Fibroblast of lung (primary cell): ENCODE data around the gene PTER. TPM values are rescaled to one million over a fixed set of nuclear protein-coding genes. Genes with fewer than 3 reads are reported as not detected.

Source experiments
- DNase-seq, 2 donors: peaks; one replicate each; pipeline versions ENCODE4 v3.0.0 to v3.0.0-alpha.2; 2010; ENCODE audit warnings: low read depth in 2 of 2
- H2AFZ ChIP-seq: 2 replicates; pipeline ENCODE4 v1.5.1; 2012; ENCODE audit warnings: low read length, control low read depth, inconsistent platforms
- H3K27ac ChIP-seq: 2 replicates; pipeline ENCODE4 v1.5.1; 2011; ENCODE audit warnings: low read length, control low read depth; ENCODE audit not compliant: insufficient read depth
- H3K27me3 ChIP-seq: 2 replicates; pipeline ENCODE4 v1.5.1; 2011; ENCODE audit warnings: mild to moderate bottlenecking, low read length; ENCODE audit not compliant: control insufficient read depth, insufficient read depth
- H3K36me3 ChIP-seq: 2 replicates; pipeline ENCODE4 v1.5.1; 2011; ENCODE audit warnings: low read length; ENCODE audit not compliant: control insufficient read depth, insufficient read depth
- H3K4me1 ChIP-seq: 2 replicates; pipeline ENCODE4 v1.5.1; 2011; ENCODE audit warnings: low read length; ENCODE audit not compliant: control insufficient read depth, insufficient read depth; ENCODE audit errors: extremely low read depth
- H3K4me2 ChIP-seq: 2 replicates; pipeline ENCODE4 v1.5.1; 2011; ENCODE audit warnings: low read length, control low read depth; ENCODE audit not compliant: insufficient read depth; ENCODE audit errors: extremely low read depth
- H3K4me3 ChIP-seq, 4 experiments: fragments of 200-600 bp in 1 of 4; sonication (generic) in 1 of 4; replicated peaks in 1 of 4; 2 replicates each; pipeline ENCODE4 v1.5.1; 2011 to 2016; ENCODE audit warnings: low read length in 4 of 4, low read depth in 3 of 4, mild to moderate bottlenecking in 3 of 4, control low read depth in 2 of 4, inconsistent platforms in 1 of 4, mixed read lengths in 1 of 4; ENCODE audit not compliant: insufficient read depth in 1 of 4; ENCODE audit errors: control extremely low read depth in 1 of 4
- H3K79me2 ChIP-seq: 2 replicates; pipeline ENCODE4 v1.5.1; 2012; ENCODE audit warnings: mild to moderate bottlenecking, low read length, inconsistent platforms; ENCODE audit not compliant: control insufficient read depth, insufficient read depth
- H3K9ac ChIP-seq: 2 replicates; pipeline ENCODE4 v1.5.1; 2011; ENCODE audit warnings: mild to moderate bottlenecking, low read length, control low read depth; ENCODE audit not compliant: insufficient read depth
- H3K9me3 ChIP-seq: 2 replicates; pipeline ENCODE4 v1.5.1; 2012; ENCODE audit warnings: low read depth, low read length; ENCODE audit not compliant: control insufficient read depth, insufficient read depth
- H4K20me1 ChIP-seq: 2 replicates; pipeline ENCODE4 v1.5.1; 2011; ENCODE audit warnings: low read length; ENCODE audit not compliant: control insufficient read depth, insufficient read depth; ENCODE audit errors: extremely low read depth
- EZH2 ChIP-seq: IDR thresholded peaks from 2 replicates; pipeline ENCODE4 v1.5.1; 2012; ENCODE audit warnings: low read length, control low read depth, mild to moderate bottlenecking; ENCODE audit errors: missing control alignments
- polyA plus RNA-seq, 2 donors: library from polyadenylated mRNA; depleted of rRNA in 1 of 2; stranded (reverse) in 1 of 2; unstranded in 1 of 2; fragments of >200 nt; gene quantifications; 2 replicates each; pipeline ENCODE4 v1.2.1, GENCODE V29; 2011 to 2012; ENCODE audit warnings: missing spikeins in 1 of 2
- total RNA-seq: library from RNA; depleted of rRNA; stranded (reverse); fragments of >200 nt; gene quantifications from 2 replicates; pipeline ENCODE4 v1.2.1, GENCODE V29; 2014
- TF ChIP-seq, protein P1 (sequence below), 2 donors: IDR thresholded peaks in 1 of 2; conservative IDR thresholded peaks in 1 of 2; 1 replicate in 1 of 2; 2 replicates in 1 of 2; pipeline ENCODE4 v1.5.1; 2011 to 2012; ENCODE audit warnings: low read length in 2 of 2, control low read depth in 1 of 2, inconsistent platforms in 1 of 2, low read depth in 1 of 2, mild to moderate bottlenecking in 1 of 2

PTER gene
- total and polyA plus RNA-seq, 2 donors (not counting 1 experiment from before 2014, with no cell fraction given): 8.8 to 10.4 TPM

DNA sequence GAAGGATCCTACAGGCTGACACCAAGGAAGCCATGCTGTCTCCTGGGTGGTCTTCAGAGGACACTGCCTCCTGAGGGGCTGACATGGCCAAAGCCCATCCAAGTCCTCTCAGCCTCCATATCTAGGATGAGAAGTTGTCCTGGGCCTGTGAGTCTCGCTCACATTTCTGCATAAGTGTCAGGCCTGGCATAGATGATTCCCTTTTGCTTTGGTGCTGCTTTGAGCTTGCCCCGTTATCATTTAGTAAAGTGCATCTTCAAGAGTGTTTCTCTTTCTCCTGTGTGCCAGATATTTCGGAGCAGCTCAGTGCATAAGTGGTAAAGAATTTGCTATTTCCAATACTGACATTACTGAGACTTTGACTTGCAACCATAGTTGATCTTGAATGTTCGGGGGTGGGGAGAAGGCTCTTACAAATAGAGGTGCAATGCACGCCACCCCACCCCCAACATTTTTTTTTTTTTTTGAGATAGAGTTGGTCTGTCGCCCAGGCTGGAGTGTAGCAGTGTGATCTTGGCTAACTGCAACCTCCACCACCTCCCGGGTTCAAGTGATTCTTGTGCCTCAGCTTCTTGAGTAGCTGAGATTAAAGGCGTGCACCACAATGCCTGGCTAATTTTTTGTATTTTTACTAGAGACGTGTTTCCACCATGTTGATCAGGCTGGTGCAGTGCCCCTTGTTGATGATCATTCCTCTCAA lies 9.1 kb downstream of the PTER start:
- no peaks in the 10 kb centered on the region for H3K79me2 ChIP-seq
- peaks cover 4% of the 10 kb centered on the region for H3K4me1 ChIP-seq
- no peak for TF ChIP-seq EZH2
- TF ChIP-seq, protein P1, sequence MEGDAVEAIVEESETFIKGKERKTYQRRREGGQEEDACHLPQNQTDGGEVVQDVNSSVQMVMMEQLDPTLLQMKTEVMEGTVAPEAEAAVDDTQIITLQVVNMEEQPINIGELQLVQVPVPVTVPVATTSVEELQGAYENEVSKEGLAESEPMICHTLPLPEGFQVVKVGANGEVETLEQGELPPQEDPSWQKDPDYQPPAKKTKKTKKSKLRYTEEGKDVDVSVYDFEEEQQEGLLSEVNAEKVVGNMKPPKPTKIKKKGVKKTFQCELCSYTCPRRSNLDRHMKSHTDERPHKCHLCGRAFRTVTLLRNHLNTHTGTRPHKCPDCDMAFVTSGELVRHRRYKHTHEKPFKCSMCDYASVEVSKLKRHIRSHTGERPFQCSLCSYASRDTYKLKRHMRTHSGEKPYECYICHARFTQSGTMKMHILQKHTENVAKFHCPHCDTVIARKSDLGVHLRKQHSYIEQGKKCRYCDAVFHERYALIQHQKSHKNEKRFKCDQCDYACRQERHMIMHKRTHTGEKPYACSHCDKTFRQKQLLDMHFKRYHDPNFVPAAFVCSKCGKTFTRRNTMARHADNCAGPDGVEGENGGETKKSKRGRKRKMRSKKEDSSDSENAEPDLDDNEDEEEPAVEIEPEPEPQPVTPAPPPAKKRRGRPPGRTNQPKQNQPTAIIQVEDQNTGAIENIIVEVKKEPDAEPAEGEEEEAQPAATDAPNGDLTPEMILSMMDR (conservative IDR thresholded peaks at IDR 0.05 in 1 of 2, IDR thresholded peaks at IDR 0.05 in 1 of 2; ENCODE audit: low read depth in 1 of 2, low read length in 2 of 2): no peak
- H2AFZ ChIP-seq: no peak overlapping the region
- no peak overlapping the region for H3K27ac ChIP-seq
- no peak overlapping the region for H3K9ac ChIP-seq
- DNase-seq: no peak
- H3K4me2 ChIP-seq: no peak overlapping the region
- no peaks in the 10 kb centered on the region for H3K27me3 ChIP-seq
- no peaks in the 10 kb centered on the region for H3K9me3 ChIP-seq
- H4K20me1 ChIP-seq: no peaks in the 10 kb centered on the region
- H3K36me3 ChIP-seq: no peaks in the 10 kb centered on the region
- no peak overlapping the region for H3K4me3 ChIP-seq

DNA sequence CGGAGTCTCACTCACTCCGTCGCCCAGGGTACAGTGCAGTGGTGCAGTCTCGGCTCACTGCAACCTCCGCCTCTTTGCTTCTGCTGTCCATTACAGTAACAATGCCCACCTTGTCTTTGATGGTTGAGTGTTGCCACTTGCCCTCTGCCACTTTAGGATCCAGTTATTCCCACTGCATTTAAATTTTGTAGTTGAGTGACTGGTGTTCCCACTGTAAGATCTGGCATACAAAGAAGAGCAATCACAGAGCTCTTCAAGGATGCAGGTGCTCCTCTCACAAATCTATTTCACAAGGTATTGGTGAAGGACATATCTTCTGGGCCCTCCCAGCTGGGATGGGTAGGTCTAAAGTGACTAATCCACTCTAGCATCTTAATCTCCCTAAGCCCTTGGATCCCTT lies 12.6 kb downstream of the PTER start:
- no peak for DNase-seq
- Histone ChIP-seq H3K9me3 (no peaks in the 10 kb centered on the region), H3K27me3 (no peaks in the 10 kb centered on the region), H3K4me3 (no peak overlapping the region), H3K4me1 (no peaks in the 10 kb centered on the region), H2AFZ (no peak overlapping the region), H3K27ac (no peak overlapping the region), H3K36me3 (no peaks in the 10 kb centered on the region), H3K9ac (no peak overlapping the region), H3K4me2 (no peak overlapping the region), H3K79me2 (no peaks in the 10 kb centered on the region), H4K20me1 (no peaks in the 10 kb centered on the region)
- TF ChIP-seq, protein P1 (conservative IDR thresholded peaks at IDR 0.05 in 1 of 2, IDR thresholded peaks at IDR 0.05 in 1 of 2; ENCODE audit: low read depth in 1 of 2, low read length in 2 of 2): no peak
- no peak for TF ChIP-seq EZH2

DNA sequence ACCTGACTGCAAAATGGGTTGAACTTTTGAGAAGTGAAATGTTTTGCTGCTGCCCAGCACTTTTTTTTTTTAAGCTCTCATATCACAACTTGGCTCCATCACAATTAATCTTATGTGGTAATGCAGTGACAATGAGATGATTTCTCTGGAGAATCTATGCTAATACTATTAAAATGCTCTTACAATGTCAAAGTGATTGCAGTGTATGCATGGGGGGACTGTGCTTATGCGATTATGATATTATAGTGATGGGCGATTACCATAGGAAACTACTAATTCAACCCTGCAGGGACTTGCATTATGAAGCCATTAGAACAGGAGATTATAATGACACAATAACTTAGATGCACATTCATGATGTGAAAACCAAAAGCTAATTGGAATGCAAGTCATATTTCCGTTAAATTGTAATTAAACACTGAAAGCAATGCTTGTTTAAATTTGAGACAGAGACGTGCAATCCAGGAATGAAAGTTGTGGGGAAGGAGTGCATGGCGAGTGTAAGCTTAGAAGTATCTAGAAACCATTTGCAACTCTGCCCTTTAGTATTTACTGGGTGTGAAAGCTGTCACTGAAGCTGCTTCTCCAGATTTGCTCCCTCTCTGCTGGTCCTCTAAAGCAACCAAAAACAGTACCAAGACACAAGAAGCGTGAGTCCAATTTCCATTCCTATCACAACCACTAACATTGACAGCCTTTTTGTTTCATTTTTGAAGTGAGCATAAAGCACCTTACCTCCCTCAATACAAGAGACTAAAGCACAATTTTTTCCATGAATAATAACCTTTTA lies 21.6 kb downstream of the PTER start:
- no peaks in the 10 kb centered on the region for H3K4me1 ChIP-seq
- H3K4me3 ChIP-seq: no peak overlapping the region
- no peak overlapping the region for H3K9ac ChIP-seq
- no peak overlapping the region for H2AFZ ChIP-seq
- no peak overlapping the region for H3K4me2 ChIP-seq
- H3K79me2 ChIP-seq: no peaks in the 10 kb centered on the region
- no peaks in the 10 kb centered on the region for H4K20me1 ChIP-seq
- no peak overlapping the region for H3K27ac ChIP-seq
- H3K36me3 ChIP-seq: no peaks in the 10 kb centered on the region
- no peak for DNase-seq
- H3K27me3 ChIP-seq: no peaks in the 10 kb centered on the region
- TF ChIP-seq, protein P1 (conservative IDR thresholded peaks at IDR 0.05 in 1 of 2, IDR thresholded peaks at IDR 0.05 in 1 of 2; ENCODE audit: low read depth in 1 of 2, low read length in 2 of 2): no peak
- TF ChIP-seq EZH2: no peak
- H3K9me3 ChIP-seq: no peaks in the 10 kb centered on the region
